ENCODE measurements around the gene HNRNPL. TPM values are rescaled to one million over a fixed set of nuclear protein-coding genes. Genes with fewer than 3 reads are reported as not detected.

Gene HNRNPL
- total and polyA plus RNA-seq, 10 of the 15 experiments (the other 5 are each of a cell fraction or from before 2014, with no cell fraction given), result 32.5 to 512 (median 306) TPM

DNA sequence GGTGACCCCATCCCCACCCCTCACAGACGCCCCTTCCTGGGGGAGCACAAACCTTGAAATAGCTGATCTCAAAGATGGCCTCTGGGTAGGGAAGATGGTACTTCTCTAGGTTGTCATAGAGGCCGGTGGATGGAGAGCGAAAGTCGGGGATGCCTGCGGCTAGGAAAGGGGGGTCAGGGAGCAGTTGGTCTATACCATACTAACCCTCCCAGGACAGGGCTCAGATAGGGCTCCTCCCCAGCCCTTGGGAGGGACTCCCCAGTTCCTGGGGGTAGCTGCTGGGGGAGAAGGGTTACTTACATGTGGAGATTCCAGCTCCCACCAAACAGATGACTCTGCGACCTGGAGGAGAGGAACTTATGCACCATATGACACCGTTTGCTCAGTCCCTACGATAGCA is 40.0 kb upstream of the HNRNPL start:
- 76% methylated on average over 8 of the region's 8 CpGs for WGBS (ENCODE audit: insufficient coverage, insufficient replicate concordance, low lambda C conversion rate, missing lambda C conversion rate)
- POLR2A ChIA-PET, result no interaction called here

More for the DNA sequence above, 40.0 kb upstream of the HNRNPL start:
- FAIRE-seq (no peak), ATAC-seq (no peak), DNase-seq (ENCODE audit: low read depth, low spot score) (no peak)
- no peaks in the 10 kb centered on the region for H3K27me3 ChIP-seq (replicated peaks in 1 of 2; ENCODE audit: control insufficient read depth in 2 of 2, insufficient read depth in 2 of 2, low read length in 1 of 2)
- BruUV-seq (replicated peaks), result no TSS peak
- no peak overlapping the region for H3K4me3 ChIP-seq
- no peak overlapping the region for H3K27ac ChIP-seq (ENCODE audit: control insufficient read depth, insufficient read depth)
- H3K4me1 ChIP-seq (ENCODE audit: control insufficient read depth, insufficient read depth, low read length), result no peaks in the 10 kb centered on the region
- intact Hi-C loops (cut with micrococcal nuclease; ENCODE audit: unreplicated experiment), result loop anchor here (10.0 kb wide), 2 partner anchors 55 to 105 kb away; partner anchors contain the start of genes ECH1 and LGALS7B
- no peaks in the 10 kb centered on the region; a peak in 1 of 4 replicates for H3K36me3 ChIP-seq (ENCODE audit: control insufficient read depth in 2 of 2, insufficient read depth in 2 of 2, low read length in 1 of 2)
- no peaks in the 10 kb centered on the region for H3K79me2 ChIP-seq (ENCODE audit: control insufficient read depth, insufficient read depth, low read length)
- no peak for TF ChIP-seq SMC3 (IDR thresholded peaks at IDR 0.05; ENCODE audit: borderline replicate concordance, low read length)
- no peak for TF ChIP-seq IKZF1 (conservative IDR thresholded peaks at IDR 0.05)
- TF ChIP-seq POLR2AphosphoS5 (IDR thresholded peaks at IDR 0.05; ENCODE audit: low read length), result no peak
- TF ChIP-seq NFYB (IDR thresholded peaks at IDR 0.05; ENCODE audit: insufficient read depth, low read depth, low read length), result no peak
- TF ChIP-seq EGR1 (IDR thresholded peaks at IDR 0.05; ENCODE audit: borderline replicate concordance in 1 of 2, low read depth in 2 of 2, low read length in 2 of 2), result no peak
- TF ChIP-seq SPI1 (IDR thresholded peaks at IDR 0.05; ENCODE audit: borderline replicate concordance, insufficient read depth, low read depth, low read length), result no peak
- no peak for TF ChIP-seq NRF1 (conservative IDR thresholded peaks at IDR 0.05; ENCODE audit: low read depth, low read length)
- TF ChIP-seq ATF7 (IDR thresholded peaks at IDR 0.05; ENCODE audit: low read depth), result no peak
- no peak for TF ChIP-seq FOS (IDR thresholded peaks at IDR 0.05; ENCODE audit: borderline replicate concordance, extremely low read depth, insufficient read length)
- no peak for TF ChIP-seq ZBED1 (IDR thresholded peaks at IDR 0.05; ENCODE audit: borderline replicate concordance)
- TF ChIP-seq, protein P1, sequence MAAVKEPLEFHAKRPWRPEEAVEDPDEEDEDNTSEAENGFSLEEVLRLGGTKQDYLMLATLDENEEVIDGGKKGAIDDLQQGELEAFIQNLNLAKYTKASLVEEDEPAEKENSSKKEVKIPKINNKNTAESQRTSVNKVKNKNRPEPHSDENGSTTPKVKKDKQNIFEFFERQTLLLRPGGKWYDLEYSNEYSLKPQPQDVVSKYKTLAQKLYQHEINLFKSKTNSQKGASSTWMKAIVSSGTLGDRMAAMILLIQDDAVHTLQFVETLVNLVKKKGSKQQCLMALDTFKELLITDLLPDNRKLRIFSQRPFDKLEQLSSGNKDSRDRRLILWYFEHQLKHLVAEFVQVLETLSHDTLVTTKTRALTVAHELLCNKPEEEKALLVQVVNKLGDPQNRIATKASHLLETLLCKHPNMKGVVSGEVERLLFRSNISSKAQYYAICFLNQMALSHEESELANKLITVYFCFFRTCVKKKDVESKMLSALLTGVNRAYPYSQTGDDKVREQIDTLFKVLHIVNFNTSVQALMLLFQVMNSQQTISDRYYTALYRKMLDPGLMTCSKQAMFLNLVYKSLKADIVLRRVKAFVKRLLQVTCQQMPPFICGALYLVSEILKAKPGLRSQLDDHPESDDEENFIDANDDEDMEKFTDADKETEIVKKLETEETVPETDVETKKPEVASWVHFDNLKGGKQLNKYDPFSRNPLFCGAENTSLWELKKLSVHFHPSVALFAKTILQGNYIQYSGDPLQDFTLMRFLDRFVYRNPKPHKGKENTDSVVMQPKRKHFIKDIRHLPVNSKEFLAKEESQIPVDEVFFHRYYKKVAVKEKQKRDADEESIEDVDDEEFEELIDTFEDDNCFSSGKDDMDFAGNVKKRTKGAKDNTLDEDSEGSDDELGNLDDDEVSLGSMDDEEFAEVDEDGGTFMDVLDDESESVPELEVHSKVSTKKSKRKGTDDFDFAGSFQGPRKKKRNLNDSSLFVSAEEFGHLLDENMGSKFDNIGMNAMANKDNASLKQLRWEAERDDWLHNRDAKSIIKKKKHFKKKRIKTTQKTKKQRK (IDR thresholded peaks at IDR 0.05; ENCODE audit: low read depth, low read length), result no peak
- no peak for TF ChIP-seq FOXM1 (IDR thresholded peaks at IDR 0.05; ENCODE audit: low read depth, low read length)
- no peak for TF ChIP-seq PAX5 (IDR thresholded peaks at IDR 0.05; ENCODE audit: borderline replicate concordance, low read depth, low read length)
- no peak for TF ChIP-seq NFIC (IDR thresholded peaks at IDR 0.05; ENCODE audit: low read depth, low read length)
- no peak for TF ChIP-seq PML (IDR thresholded peaks at IDR 0.05; ENCODE audit: low read length)
- no peak for TF ChIP-seq ZZZ3 (IDR thresholded peaks at IDR 0.05; ENCODE audit: control insufficient read depth, insufficient read length, low read depth)
- H4K20me1 ChIP-seq (ENCODE audit: control insufficient read depth, insufficient read depth), result no peaks in the 10 kb centered on the region
- H3K9ac ChIP-seq (ENCODE audit: control insufficient read depth, insufficient read depth, low read length), result no peak overlapping the region
- RAD21 ChIA-PET (ENCODE audit: unreplicated experiment), result no interaction called here
- SMC1A ChIA-PET (ENCODE audit: uncharacterized antibody, unreplicated experiment), result no interaction called here
- no peak overlapping the region for H3K4me2 ChIP-seq (ENCODE audit: control insufficient read depth, insufficient read depth)
- H2AFZ ChIP-seq (ENCODE audit: control insufficient read depth, low read depth, low read length), result no peak overlapping the region
- in situ Hi-C loops (cut with MboI), result no loop called here
- H3K9me3 ChIP-seq (replicated peaks; ENCODE audit: control insufficient read depth, insufficient read depth, low read length), result no peaks in the 10 kb centered on the region
- CTCF ChIA-PET, result interaction anchor here (5.8 kb wide), 1 partner anchor 12 kb away, joined by 62 read pairs; the partner anchor contains the start of gene RINL
